Measurements from ENCODE around the gene MRGPRX3.

The MRGPRX3 gene

GRCh38 chr11:18132341-18132740 is at the start of gene MRGPRX3:
MRGPRX3 (plus strand) TSS chr11:18132571; CDS start chr11:18137203, 4,632 bp downstream.
- peak; percentile 77 for DNase-seq (ENCODE audit: low read depth)
- no peak for TF ChIP-seq CTCF (IDR thresholded peaks at IDR 0.05; ENCODE audit: insufficient read depth, low read depth, low read length, missing control alignments)
- no peak within 1 kb of the TSS for H3K4me3 ChIP-seq (ENCODE audit: low read length)

- DNase-seq (ENCODE audit: low read depth): no peak
- no peak for TF ChIP-seq CTCF (IDR thresholded peaks at IDR 0.05; ENCODE audit: insufficient read depth, low read depth, low read length, missing control alignments)
- H3K4me3 ChIP-seq (ENCODE audit: low read length): no peak overlapping the region
These were observed 44.0 kb upstream of the MRGPRX3 start for GRCh38 chr11:18088366-18088765.

GRCh38 chr11:18088966-18089365 is 43.4 kb upstream of the MRGPRX3 start:
- no peak for TF ChIP-seq CTCF (IDR thresholded peaks at IDR 0.05; ENCODE audit: insufficient read depth, low read depth, low read length, missing control alignments)
- no peak overlapping the region for H3K4me3 ChIP-seq (ENCODE audit: low read length)
- DNase-seq (ENCODE audit: low read depth): no peak

GRCh38 chr11:18091731-18092130 is 40.6 kb upstream of the MRGPRX3 start:
- no peak for DNase-seq (ENCODE audit: low read depth)
- H3K4me3 ChIP-seq (ENCODE audit: low read length): no peak overlapping the region
- TF ChIP-seq CTCF (IDR thresholded peaks at IDR 0.05; ENCODE audit: insufficient read depth, low read depth, low read length, missing control alignments): no peak

GRCh38 chr11:18093959-18094358 is 38.4 kb upstream of the MRGPRX3 start:
- no peak overlapping the region for H3K4me3 ChIP-seq (ENCODE audit: low read length)
- no peak for TF ChIP-seq CTCF (IDR thresholded peaks at IDR 0.05; ENCODE audit: insufficient read depth, low read depth, low read length, missing control alignments)
- DNase-seq (ENCODE audit: low read depth): no peak

GRCh38 chr11:18100926-18101656 is 31.3 kb upstream of the MRGPRX3 start:
- TF ChIP-seq CTCF (IDR thresholded peaks at IDR 0.05; ENCODE audit: insufficient read depth, low read depth, low read length, missing control alignments): no peak
- no peak overlapping the region for H3K4me3 ChIP-seq (ENCODE audit: low read length)
- no peak for DNase-seq (ENCODE audit: low read depth)
